ENCODE data around the gene SLC16A13.

Gene SLC16A13

DNA sequence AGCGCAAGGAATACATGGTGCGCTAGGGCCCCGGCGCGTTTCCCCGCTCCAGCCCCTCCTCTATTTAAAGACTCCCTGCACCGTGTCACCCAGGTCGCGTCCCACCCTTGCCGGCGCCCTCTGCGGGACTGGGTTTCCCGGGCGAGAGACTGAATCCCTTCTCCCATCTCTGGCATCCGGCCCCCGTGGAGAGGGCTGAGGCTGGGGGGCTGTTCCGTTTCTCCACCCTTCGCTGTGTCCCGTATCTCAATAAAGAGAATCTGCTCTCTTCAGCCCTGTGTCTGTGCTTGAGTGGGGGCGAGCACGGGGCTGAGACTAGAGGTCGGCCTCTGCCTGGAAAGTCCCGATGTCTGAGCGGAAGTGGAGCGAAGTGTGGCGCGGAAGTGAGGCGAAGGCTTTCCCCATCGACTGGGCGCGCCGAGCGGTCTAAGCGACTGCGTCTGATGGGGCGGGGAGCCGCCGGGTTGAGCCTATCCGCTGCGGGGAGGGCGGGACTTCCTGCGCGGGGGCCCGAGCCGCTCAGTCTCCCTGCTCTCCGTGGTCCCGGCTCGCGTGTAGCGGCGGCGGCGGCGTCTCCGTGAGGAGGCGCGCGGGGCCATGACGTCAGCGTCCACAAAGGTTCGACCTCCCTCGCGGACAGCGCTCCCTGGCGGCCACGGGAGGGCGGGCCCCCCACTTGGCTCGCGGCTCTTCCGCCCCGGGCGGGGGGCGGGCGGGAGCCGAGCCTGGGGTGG is 21.4 kb upstream of the SLC16A13 start:
- DNase-seq = peak; percentile 41

DNA sequence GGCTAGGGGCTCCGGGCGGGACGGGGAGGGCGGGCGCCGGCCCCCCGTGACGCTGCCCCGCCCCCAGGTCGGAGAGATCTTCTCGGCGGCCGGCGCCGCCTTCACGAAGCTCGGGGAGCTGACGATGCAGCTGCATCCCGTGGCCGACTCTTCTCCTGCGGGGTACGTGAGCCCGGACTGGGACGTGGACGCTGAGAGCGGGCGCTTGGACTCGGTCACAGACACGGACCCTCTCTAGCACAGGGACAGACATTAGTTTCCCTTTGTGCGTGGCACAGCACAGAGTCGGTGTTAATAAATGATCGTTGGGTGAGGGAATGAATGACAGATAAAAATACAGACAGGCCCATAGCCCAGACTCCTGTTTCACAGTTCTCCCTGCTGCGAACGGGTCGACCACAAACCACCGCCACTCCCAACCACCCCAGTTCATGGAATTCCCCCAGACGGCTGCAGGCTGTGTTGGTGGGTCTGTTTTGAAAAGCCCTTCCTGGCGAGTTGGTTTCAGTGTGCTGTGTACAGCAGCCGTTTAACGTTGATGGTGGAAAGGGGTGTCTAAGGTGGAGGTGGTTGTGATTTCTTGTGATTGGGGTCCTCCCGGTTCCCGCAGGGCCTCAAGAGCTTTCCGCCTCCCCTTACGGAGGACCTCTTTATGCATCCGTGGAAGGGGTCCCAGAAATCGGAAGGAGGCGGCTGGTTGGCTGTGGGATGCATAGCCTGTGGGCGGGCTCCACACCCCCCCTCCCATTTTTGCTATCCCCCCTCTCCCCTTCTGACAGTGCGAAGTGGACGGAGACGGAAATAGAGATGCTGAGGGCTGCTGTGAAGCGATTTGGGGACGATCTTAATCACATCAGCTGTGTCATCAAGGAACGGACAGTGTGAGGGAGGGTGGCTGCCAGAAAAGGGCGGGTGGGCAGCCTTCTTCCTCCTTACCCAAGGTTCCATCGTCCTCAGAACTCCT is 20.5 kb upstream of the SLC16A13 start:
- no peak for DNase-seq

DNA sequence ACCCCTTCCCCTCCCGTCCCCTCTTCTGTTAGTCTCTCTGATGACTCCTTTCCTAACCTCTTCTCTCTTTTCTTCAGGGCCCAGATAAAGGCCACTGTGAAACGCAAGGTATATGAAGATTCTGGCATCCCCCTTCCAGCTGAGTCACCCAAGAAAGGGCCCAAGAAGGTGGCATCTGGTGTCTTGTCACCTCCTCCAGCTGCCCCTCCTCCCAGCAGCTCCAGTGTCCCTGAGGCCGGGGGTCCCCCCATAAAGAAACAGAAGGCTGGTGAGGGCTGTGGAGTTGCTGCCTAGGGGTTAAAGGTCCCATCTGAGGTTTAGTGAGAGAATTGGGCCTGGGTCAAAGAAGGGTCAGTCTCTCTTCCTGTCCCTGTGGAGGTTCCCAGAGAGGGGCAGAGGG is 19.4 kb upstream of the SLC16A13 start:
- DNase-seq = no peak

DNA sequence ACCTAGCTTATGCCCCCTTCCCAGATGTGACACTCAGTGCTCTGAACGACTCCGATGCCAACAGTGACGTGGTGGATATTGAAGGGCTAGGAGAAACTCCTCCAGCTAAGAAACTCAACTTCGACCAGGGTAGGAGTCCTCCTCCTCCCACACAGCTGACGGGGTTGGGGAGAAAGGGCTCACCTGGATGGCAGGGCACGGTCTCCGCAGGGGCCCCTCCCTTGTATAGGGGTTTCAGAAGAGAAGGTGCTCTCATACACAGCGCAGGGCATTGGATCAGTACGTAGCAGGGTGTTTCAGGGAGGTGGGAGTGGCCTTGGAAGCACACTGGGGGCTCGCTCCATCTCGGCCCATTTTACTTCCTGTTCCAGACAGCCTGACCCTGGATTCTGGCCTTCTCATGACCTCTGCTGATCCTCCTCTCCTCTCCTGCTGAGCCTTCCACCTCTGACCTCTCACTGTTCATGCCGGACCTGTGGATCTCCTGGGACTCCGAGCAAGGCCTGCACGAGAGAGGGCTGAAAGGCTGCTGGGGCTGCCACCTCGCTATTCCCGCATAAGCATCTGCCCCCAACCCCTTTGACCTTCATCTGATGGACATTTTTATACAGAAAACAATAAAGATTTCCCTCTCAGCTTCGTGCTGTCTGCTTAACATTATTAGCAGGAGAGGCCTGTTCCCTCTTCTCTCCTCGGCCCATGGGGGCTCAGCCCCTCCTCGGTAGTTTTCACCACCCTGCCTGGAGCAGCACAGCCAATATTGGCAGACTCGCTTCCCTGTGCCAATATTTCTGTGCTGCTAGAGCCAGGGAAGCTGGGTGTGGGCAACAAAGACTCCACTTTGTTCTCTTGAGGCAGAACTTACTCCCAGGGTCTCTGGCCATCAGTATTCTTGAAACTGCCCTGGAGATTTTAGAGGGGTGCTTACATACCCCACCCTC is 18.7 kb upstream of the SLC16A13 start:
- DNase-seq = no peak

DNA sequence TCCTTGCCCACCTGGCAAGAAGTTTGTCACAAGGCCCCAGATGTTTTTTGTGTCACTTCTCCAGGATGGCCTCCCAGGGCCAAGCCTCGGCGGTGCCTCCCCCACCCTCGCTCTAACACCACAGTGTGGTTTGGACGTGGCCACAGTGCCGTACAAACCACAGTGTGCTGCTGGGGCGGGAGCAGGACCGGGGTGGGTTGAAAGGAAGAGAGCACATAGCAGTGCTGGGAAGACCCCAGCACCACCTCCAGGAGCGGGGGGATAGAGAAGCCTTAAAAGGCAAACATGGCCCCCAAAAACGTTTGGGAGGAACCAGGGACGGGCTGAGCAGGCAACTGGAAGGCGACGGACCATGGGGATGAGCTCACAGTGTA is 18.0 kb upstream of the SLC16A13 start:
- DNase-seq = no peak

DNA sequence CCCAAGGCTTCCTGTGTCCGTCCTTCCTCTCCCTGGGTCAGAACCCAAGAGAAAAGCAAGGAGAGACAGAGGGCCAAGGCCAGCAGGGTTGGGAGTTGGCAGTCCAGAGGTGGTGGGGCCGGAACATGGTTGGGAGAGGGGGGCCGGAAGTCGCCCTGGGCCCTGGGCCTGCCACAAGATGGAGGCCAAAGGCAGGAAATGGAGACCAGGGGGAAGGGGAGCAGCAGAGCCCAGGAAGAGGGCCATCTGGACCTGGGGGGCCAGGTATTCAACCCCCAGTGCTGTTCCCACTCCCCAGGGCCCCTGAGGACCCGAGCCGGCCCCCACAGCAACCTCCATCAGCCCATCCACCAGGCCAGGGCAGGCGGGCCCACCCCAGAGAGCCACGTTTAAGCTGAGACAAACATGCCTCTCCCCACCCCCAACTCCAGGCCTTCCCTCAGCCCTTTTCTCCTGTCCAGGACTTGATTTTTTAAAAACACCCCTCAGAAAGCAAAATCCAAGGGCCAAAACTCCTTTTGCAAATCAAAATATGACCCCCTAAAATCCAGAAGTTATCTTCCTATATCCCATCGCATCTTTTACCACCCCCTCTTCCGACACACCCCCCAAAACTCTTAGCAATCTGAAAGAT is 17.4 kb upstream of the SLC16A13 start:
- DNase-seq = no peak

DNA sequence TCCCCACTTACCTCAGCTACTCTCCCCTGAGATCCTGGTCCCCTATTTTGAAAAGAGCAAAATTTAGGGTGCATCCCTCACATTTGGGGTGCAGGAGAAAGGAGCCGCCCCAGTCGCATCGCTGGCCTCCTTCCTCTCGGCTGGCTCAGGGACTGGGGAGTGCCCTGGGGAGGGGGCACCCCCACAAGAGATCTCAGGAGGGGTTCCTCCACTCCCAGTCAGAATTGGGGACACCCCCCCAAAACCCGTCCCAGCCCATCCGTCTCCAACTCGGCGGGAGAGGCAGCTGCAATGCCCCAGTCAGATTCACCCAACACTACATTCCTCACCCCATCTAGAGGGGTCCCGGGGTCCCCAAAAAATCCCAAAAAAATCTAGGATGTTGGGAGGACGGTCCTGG is 16.4 kb upstream of the SLC16A13 start:
- no peak for DNase-seq

DNA sequence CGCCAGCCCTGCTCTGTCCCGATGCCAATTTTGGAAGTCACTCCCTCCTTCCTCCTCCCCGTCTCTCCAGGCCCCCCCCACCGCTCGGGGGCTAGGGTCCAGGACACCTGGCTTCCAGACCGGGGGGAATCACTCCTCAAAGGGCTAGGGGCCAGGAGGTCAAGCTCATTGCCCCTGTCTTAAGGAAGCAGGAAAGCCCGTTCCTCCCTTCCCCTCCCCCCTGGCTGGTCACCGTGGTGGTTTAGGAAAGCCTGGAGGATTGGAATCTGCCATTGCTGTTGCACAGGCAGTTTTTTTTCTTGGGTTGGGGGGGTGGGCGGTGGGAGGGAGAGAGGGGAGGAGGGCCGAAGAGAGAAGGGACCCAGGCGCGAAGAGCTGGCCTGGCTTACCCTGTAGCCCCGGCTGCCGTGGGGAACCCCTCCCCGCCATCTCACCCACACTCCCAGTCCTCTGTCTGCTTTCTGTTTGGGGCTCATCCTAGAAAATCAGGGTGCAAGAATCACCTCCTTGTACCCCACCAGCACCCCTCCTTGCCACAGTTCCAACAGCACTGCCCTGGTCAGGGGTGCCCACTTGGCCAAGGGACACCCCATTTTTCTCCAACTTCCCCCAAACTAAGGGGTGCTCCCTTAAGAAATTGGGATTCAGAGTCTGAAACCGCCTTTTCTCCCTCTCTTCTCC is 15.8 kb upstream of the SLC16A13 start:
- no peak for DNase-seq

DNA sequence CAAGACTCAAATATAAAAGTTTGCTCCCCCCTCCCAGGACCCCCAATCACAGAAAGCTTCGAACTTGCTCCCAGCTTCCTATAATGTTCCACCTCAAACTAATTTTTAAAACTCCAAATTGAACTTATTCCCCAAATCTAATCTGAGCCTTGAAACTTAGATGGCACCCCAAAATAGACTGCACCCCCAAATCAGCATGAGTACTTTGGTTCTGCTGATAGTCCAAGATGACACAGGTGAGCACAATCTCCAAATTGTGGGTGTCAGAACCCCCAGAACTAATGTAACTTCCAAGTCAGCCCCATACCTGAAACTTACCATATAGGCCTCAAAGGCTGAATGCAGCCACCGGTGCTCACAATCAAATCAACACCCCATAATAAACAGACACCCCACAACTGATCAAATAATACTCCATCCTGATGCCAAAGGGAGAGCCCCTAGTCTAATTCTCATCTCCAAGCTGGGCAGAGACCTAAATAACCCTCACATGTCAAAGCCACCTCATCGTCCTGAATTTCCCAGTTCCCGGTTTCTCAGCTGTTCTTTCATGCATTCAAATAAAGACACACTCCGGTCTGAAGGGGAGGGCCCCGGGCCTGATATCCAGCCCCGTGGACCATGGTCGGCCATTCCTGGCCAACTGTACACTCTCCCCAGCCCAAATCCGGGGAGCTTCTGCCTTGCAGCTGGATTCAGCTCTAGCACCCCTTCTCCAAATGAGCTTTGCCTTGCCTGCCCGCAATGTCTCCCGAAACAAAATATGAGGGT is 14.7 kb upstream of the SLC16A13 start:
- DNase-seq = no peak

DNA sequence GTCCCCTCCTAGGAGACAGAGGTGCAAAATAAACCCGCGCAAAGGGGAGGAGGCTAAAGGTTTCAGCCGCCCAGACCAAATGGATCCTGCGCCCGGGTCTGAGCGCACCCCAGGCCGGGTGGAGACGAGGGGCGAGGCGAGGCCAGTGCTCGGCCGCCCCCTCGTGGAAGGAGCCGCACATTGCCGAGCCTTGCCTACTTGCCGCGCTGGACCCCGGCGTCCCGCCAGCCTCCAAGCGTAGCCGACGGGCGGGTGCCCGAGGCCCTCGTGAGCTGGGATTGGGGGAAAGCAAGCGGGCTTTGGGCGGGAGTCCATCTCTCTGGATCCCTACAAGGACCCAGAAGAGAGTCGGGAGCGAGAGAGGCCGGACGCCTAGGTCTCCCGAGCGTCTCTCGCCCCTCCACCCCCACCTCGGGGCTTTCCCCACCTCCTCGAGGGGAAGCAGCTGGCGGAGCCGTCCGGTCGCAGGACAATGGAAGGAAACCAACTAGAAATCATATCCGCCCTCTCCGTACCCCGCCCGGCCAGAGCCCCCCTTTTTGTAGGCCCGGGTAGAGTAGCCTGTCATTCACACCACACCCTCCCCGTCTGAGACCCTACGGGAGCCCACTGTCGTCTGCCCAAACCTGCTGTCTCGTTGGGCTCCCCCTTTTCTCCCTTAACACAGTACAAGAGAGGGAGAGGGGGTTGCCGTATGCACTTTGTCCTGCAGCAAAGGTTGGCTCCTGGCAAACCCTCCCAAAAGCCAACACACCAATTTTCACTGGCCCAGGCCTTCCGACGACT is 13.6 kb upstream of the SLC16A13 start:
- no peak for DNase-seq

DNA sequence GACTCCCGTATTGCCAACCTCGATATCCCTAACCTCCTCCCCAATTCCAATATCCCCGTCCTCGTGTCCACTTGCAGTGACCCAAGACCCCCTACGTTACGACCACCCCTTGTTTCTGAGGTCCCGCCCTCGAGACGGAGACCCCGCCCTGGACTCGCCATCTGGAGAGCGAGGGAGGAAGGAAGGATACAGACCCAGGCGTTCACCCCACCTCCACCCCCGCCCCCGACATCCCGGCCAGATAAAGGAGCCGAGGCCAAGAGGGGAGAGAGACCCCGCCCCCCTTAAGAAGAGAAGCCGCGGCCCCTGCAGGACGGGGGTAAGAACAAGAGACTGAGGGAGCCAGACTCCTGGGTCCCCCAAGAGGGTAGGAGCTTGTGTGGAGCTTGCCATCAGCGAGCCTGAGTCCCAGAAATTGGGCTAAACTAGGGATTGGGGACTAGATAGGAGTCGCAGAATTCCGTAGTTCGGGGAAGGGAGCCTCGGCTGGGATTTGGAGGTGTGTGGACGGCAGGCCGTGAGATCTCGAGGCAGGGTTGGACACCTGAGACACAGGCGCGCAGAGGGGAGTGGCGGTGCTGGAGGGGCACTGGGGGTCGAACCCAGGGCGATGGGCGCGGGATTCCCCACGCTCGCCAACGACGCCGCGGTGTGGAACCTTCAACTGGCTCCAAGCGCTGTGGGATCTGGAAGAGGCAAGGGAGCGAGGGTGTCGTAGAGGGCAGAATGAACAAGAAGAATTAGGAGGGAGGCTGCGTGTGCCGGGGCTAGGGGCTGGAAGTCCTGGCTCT is 12.8 kb upstream of the SLC16A13 start, which contains the start of gene BCL6B:
TSS of gene BCL6B (plus strand) at position 270 of the 791 bp plus-strand sequence. CDS start 622 bp downstream, outside the sequence.
- DNase-seq = no peak

DNA sequence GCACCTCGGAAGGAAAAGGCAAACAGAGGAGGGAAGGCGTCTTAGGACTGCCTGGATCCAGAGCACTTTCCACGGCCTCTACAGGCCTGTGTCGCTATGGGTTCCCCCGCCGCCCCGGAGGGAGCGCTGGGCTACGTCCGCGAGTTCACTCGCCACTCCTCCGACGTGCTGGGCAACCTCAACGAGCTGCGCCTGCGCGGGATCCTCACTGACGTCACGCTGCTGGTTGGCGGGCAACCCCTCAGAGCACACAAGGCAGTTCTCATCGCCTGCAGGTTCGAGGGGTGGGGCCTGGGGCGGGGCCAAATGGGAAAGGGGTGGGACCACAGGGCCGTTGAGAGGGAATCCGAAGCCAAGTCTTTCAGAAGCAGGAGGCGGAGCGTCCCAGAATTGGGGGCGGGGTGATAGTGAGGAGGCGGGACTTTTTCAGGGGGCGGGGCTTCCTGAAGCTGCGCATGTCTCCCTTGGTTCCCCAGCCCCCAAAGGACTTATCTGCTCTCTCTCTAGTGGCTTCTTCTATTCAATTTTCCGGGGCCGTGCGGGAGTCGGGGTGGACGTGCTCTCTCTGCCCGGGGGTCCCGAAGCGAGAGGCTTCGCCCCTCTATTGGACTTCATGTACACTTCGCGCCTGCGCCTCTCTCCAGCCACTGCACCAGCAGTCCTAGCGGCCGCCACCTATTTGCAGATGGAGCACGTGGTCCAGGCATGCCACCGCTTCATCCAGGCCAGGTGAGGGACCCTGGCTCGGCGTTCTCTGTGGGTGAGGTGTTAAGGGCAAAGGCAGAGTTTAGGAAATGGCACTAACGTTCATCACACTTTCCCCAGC is 12.0 kb upstream of the SLC16A13 start:
- no peak for DNase-seq

DNA sequence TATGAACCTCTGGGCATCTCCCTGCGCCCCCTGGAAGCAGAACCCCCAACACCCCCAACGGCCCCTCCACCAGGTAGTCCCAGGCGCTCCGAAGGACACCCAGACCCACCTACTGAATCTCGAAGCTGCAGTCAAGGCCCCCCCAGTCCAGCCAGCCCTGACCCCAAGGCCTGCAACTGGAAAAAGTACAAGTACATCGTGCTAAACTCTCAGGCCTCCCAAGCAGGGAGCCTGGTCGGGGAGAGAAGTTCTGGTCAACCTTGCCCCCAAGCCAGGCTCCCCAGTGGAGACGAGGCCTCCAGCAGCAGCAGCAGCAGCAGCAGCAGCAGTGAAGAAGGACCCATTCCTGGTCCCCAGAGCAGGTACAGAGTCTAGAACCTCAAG is 11.4 kb upstream of the SLC16A13 start:
- DNase-seq = no peak

DNA sequence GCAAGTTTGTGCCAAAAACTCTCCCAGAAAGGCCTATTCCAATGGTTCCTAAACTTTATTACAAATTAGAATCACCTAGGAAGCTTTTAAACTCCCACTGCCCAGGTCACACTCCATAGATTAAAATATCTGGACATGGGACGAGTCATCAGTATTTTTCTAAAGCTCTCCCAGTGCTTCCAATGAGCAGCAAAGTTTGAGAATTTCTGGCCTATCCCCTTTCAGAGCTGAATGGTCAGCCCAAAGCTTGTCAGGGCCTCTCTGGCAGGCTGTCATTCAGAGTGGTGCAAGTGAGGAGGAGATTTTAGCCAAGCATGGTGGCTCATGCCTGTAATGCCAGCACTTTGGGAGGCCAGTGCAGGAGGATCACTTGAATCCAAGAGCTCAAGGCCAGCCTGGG is 10.6 kb upstream of the SLC16A13 start:
- no peak for DNase-seq

DNA sequence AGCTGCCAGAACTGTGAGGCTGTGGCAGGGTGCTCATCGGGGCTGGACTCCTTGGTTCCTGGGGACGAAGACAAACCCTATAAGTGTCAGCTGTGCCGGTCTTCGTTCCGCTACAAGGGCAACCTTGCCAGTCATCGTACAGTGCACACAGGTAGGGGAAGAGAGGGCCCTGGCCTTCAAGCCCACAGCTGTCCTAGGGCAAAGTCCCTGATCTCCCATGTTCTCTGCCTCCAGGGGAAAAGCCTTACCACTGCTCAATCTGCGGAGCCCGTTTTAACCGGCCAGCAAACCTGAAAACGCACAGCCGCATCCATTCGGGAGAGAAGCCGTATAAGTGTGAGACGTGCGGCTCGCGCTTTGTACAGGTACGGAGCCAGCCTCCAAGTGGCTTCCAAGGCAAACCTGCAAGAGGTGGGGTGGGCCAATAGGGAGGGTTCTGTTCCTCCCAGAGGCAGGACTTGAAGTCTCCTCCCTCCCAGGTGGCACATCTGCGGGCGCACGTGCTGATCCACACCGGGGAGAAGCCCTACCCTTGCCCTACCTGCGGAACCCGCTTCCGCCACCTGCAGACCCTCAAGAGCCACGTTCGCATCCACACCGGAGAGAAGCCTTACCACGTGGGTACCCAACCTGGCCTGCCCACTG is 9.2 kb upstream of the SLC16A13 start:
- DNase-seq = no peak

DNA sequence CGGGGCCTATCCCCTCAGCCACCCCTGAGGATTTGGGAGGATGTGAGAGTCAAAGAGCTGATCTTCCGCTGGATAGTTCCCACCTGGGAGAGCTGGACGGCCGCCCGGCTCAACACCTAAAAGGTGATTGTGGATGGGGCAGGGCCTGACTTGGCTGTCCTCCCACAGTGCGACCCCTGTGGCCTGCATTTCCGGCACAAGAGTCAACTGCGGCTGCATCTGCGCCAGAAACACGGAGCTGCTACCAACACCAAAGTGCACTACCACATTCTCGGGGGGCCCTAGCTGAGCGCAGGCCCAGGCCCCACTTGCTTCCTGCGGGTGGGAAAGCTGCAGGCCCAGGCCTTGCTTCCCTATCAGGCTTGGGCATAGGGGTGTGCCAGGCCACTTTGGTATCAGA is 8.5 kb upstream of the SLC16A13 start:
- DNase-seq = no peak

DNA sequence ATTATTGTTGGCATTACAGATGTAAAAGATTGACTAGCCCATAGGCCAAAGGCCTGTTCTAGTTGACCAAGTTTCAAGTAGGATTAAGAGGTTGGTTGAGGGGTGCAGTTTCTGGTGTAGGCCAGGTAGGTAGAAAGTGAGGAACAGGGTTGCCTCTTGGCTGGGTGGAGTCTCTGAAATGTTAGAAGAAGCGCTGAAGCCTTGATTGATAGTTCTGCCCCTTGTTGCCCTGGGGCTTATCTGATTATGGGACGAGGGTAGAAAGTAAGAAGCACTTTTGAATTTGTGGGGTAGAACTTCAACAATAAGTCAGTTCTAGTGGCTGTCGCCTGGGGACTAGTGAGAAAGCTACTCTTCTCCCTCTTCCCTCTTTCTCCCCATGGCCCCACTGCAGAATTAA is 6.7 kb upstream of the SLC16A13 start:
- DNase-seq = no peak

DNA sequence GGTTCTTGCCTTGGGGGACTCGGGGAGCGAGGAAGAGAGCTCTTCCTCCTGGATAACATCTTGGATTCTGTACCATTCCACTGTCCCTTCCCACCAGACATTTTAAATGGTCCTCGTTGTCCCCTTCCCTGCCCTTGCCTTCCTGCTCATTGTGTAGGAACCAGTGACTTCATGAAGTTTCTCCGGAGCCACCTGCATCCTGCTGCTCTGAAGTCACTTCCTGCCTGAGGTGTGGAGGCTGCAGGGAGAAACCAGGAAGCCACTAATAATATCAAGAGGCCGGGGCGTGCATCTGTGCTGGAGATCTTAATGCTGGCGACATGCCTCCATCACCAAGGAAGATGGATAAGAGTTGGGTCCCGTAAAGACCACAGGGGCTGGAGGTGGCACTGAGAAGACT is 6.2 kb upstream of the SLC16A13 start:
- DNase-seq = no peak
